ENCODE results near the gene TASOR2.

The TASOR2 gene

DNA sequence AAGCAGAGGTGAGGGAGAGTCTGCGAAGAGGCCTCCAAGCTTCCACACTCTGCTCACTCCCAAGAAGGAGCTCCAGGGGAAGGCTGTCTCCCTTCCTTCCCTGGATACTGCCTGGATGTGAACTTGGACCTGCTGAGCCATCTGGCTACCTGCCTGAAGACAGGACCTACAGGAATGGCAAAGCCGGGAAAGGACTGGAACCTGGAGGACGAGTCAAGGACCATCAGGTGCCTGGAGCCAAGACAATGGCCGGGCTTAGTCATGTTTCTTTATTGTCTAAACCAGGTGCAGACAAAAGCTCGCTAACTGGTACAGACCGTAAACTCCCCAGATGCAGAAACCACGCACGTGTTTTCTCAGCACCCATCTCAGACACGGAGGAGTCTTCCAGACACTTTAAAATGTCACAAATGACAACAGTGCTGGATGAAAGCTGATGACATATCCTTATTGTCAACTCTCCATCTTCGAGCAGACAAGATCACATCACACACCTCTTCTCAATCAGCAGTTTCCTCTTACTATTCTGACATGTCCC, 30.4 kb upstream of the TASOR2 start:
- no peak for DNase-seq (ENCODE audit: low read depth in 3 of 3, low spot score in 1 of 3)

DNA sequence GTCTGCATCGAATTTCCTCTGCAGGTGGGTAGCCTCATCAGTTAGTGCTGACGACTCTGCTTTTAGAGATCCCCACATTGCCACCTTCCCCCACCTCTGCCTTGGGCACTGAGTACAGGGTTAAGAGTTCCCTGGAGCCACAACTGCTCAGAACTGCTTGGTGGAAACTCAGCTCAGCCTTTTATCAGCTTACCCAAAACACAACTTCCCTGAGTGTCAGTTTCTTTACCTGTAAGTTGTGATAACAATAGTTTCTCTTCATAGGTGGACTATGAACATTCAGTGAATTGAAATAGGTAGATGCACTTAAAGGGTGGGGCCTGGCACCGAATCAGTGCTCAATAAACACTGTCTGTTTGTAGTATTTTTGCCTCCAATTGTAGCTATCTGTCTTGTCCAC, 29.5 kb upstream of the TASOR2 start:
- no peak for DNase-seq (ENCODE audit: low read depth in 3 of 3, low spot score in 1 of 3)

DNA sequence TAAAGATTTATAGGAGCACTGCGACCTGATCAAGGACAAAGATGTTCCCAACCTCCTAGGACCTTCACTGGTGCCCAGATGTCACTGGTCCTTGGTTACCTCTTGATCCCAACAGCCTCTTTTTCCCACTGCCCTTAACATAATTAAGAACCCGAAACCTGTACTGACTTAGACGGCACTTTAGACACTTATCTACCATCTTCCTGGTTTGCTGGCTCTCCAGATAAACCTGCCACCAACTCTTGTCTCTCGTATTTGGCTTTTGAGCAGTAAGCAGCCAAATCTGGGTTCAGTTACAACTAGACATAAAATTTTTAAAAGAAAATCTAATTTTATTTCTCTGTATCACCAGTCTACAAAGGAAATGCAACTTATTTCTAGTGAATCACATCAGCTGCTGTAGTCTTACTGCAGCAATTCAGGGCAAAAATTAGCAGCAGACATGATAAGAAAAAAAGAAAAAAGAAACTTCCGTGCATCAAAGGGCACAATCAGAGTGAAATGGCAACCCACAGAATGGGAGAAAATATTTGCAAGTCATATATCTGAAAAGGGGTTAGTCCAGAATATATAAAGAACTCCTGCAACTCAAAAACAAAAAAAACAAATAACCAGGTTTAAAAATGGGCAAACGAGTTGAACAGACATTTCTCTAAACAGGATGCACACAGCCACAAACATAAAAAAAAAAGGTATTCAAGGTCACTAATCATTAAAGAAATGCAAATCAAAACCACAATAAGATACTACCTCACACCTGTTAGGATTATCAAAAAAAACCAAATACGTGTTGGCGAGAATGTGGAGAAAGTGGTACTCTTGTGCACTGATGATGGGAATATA, 27.7 kb upstream of the TASOR2 start:
- DNase-seq (ENCODE audit: low read depth in 3 of 3, low spot score in 1 of 3): no peak

DNA sequence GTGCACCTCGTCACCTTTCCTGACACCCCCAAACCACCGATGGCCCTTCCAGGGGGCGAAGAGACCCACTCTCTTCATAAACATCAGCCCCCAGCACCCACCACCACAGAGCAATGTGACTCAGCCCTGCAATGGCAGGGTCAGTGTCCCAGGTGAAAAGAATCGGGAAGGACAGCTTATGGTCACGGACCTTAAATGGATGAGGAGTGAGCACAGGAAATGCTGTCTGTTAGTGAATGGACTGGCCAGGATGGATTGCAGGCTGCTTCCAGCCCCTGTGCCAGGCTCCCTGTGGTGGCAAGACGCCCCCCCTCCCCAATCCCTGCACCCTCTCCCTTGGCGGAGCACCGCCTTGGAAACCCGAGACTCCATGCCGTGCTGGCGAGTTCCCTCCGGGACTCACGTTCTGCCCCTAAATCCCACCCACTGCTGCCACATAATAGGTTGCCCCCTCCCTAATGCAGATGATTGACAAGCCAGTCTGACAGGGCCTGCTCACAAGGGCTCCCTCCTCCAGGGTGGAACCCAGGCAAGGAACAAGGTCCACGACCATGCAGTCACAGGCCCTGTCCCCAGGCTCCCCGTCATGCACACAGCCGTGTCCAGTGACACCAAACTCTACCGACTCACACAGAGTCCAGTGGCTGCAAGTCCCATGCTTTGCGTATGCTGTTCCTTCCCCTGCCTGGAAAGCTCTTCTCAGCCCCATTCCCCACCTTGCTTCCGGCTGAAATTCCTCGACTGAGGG, 25.6 kb upstream of the TASOR2 start:
- DNase-seq (ENCODE audit: low read depth in 3 of 3, low spot score in 1 of 3): no peak

DNA sequence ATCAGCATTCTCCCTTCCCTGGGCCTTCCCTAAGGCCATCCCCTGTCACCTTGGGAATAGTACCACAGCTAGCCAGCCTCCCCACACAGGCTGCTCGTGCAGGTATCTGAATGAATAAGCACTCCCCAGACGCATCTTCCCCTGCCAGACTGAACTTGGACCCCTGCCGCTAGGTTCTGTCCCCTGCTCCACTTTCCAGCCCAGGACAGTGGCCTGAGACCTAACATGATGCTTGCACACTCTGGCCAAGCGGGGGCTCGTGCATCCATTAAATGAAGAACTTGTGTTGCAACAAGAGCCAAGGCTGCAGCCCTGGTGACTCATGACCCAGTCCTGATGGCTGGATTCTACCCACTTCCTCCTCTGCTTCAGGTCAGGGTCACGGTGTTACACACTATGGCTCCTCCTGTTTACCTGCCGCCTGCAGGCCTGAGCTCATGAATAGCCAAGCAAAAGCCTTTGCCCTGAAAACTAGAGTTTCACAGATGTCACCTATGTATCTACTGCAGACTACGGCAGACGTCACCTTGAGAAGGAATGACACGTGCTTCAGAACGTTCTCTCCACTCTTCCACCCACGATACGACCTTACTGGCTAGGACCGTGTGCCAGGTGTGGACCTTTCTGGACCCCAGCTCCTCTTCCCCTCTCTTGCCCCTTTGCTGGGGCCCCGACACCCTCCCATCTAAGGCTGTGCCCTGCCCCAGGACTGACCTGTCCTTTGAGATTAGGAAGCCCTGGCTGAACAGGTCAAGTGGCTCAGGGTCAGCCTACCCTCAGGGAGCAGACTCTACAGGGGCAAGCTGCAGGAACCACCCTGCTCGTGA, 24.7 kb upstream of the TASOR2 start:
- DNase-seq (ENCODE audit: low read depth in 3 of 3, low spot score in 1 of 3): no peak

DNA sequence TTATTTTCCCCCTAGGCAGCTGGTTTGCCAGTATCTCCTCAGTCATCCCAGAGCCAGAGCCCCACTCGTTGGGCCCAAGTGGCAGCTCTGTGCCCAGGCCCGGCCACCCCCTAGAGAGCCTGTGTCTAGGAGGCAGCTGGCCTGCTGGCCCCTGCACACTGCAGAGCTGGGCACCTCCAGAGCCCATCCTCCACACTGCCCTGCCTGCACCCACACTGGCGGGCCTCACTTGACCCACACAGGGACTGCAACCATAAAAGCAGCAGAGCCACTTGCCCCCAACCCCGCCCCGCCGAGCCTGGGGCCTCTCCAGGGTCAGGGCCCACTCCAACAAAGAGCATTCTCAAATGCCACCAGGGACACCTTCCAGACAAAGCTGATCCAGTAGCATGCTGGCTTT, 23.6 kb upstream of the TASOR2 start:
- no peak for DNase-seq (ENCODE audit: low read depth in 3 of 3, low spot score in 1 of 3)

DNA sequence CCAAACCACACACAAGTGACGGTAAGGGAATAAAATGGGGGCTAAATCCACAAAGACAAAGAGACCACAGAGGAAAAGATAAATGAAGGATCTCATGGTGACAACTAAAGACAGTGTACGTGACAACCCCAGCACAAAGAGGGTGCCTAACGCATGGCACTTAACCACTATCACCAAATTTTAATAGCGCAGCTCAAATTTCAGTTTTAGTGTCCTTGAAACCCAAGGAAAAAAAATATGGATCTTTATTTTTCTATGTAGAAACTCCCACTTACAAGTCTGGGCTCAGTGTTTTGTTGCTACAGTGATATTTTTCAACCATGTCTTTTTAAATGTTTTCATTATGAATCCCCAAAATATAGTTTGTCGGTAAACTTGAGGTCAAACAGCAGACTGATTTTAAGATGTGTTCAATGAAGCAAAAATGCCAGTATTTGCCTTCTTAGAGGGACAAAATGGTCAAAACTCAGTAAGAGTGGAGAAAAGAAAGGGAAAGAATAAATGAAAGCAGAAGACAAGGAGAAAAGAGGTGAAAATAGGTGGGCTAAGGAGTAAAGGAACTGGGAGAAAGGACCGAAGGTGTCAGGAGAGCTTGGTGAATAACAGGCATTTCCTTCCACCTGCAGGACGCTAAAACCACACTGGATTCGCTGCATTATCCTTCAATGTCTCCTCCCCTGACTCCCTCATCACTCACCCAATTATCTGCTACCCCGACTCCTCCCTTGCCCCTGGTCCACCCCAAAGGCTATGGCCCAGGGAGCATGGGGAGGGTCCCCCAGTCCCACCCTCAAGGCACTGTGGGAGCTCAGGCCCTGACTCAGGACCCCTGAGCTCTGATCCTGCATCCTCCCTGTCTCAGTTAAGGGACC, 21.7 kb upstream of the TASOR2 start:
- no peak for DNase-seq (ENCODE audit: low read depth in 3 of 3, low spot score in 1 of 3)

DNA sequence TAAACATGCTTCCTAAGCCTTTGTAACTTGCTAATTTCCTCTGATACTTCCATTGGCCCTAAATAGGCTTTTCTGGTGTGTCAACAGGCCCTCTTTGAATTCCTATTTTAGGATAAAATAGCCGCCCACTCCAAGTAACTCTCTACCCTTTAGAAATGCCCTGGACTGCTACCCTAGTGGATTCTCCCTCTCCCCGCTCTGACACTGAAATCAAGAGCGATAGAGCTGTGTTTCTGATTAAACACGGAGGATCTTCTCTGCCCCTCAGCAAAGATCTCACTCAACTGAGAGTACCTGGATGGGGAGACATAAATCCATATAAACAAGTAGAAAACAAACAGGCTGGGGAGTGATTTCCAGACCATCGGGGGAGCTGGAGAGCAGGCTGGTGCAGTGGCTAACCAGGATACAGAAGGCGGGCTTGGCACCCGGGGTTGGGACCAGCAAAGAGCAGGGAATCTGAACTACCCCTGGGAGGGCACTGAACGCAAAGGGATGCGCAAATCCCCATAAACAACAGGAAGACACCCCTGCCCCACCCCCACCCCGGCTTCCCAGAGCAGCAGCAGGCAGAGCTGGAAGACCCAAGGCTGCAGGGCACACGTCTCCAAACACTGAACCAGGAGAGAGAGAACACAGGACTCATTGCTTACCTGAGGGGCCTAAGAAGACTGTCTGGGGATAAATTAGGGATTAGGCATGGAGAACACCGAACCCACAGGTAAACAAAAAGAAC, 20.8 kb upstream of the TASOR2 start:
- DNase-seq (ENCODE audit: low read depth in 3 of 3, low spot score in 1 of 3): no peak

DNA sequence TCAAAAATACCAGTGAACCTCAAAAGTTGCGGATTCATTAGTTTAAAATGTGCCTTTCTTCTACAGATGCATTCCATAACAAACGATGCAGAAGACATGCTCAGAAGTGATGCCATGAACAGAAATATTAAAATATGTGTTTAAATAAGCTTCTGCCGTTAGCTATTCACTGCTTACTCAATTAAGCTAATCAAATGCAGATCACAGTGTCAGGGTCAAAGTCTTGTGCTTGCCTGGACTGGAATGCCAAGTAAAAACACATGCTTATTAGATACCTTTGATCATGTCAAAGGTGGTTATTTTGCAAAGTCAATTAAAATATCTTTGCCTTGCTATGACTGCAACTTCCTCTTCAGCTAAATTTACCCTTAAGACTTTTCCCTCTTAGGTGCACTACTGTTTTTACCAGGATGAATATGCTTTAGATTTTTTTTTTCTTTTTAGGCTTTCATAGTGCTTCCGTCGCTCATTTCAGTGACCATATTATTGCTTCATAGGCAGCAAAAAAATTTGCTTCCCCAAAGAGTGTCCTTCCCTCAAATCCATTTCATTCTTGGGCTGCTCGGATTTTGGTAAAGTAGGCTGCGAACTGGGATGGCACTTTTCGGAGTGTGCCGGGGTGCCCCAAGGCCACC, 19.1 kb upstream of the TASOR2 start:
- DNase-seq (ENCODE audit: low read depth in 3 of 3, low spot score in 1 of 3): no peak

DNA sequence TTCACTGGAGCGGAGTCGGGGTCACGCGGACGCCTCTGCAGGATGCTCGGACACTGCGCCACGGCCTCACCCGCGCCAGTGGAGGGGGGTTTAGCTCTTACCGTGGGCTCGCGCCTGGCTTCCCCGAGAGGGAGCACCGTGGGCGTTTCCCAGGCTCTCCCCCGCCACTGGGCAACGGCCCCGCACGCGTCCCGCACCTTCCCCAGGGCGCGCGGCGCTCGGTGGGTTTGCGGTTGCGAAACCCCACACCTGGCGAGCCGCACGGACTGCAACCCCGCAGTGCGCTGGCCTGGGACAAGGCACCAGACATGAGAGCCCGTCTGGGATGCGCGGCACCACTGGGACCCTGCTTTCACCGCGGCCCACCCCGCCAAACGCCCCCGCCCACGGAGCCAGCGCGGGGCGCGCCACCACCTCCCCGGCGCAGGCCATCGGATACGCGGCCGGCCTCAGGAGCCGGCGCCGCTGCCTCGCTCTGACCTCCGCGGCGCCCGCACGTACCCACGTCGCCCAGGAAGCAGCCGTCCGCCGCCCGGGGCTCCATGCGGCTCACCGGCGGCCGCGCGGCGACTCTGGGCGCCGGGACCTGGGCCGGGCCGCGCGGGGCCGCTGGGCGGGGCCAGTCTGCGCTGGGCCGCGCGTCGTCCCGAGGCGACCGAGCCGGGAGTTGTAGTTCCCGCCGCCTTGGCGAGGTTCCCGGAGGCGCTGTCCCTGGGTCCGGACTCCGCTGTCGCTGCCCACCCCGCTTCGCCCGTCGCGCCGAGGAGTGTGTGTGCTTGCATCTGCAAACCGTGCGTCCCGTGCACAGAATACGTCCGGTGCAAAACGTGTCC, 18.4 kb upstream of the TASOR2 start, which contains the start of gene ASB13:
ASB13 (minus strand) TSS at position 588 of the 833 bp plus-strand sequence; CDS start at position 544, 44 bp downstream.
- peak in 1 of 3 donors; percentile 36 for DNase-seq (ENCODE audit: low read depth in 3 of 3, low spot score in 1 of 3)

DNA sequence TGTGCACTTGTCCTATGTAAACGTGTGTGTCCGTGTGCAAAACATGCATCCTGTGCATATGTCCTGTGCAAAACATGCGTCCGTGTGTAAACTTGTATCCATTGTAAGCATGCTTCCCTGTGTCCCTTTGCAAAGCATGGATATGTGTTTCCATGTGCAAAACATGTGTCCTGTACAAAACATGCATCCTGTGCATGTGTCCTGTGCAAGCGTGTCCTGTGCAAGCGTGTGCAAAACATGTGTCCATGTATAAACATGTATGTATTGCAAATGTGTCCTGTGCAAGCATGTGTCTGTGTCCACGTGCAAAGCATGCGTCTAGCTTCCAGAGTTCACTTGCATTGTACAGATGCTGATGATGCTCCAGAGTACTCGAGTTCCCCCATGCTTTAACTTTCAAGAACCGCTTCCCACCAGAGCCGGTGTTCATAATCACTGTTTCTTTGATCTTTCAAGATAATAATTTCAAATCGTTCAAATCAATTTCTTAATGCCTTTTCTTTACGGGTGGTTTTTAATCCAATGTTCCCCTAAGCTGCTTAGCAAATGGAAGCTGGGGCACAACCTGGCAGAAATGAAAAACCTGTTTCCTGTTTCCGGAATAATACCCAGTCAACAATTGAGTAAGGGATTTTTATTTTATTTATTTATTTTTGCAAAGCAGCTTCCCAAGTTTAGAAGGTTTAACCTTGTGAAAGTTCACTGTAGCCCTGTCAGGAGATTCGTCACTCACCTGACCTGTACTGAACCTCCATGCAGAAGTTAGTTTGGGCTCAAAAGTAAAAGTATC, 17.6 kb upstream of the TASOR2 start:
- DNase-seq (ENCODE audit: low read depth in 3 of 3, low spot score in 1 of 3): no peak

DNA sequence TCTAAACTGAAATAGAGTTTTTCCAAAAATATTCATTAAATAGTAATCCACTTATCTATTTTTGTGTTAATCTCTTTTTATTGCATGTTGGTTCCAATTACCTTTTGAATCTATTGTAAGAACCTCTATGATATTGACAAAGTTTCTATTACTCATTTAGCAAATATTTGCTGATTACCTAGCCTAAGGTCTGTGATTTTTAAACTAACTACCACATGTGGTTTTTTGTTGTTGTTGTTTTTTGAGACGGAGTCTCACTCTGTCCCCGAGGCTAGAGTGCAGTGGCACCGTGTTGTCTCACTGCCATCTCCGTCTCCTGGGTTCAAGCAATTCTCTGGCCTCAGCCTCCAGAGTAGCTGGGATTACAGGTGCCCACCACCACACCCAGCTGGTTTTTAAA, 16.2 kb upstream of the TASOR2 start:
- no peak for DNase-seq (ENCODE audit: low read depth in 3 of 3, low spot score in 1 of 3)

DNA sequence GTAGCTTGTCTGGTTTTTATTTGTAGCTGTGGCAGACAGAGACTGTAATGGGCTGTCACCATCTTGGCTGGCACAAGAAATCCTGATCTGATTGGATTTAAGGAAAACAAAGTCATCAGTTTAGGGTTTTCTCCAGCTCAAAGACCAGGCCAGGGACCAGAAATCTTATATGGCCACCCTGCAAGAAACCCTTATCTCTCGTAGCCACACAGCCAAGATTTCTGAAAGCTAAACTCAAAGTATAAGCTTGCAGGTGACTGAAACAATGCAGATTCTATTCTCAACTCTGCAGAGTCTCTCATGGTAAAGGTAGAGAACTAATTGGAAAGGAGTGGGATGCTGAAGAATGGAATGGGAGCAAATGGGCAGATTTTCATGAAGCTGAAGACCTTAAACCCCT, 15.0 kb upstream of the TASOR2 start:
- DNase-seq (ENCODE audit: low read depth in 3 of 3, low spot score in 1 of 3): no peak

DNA sequence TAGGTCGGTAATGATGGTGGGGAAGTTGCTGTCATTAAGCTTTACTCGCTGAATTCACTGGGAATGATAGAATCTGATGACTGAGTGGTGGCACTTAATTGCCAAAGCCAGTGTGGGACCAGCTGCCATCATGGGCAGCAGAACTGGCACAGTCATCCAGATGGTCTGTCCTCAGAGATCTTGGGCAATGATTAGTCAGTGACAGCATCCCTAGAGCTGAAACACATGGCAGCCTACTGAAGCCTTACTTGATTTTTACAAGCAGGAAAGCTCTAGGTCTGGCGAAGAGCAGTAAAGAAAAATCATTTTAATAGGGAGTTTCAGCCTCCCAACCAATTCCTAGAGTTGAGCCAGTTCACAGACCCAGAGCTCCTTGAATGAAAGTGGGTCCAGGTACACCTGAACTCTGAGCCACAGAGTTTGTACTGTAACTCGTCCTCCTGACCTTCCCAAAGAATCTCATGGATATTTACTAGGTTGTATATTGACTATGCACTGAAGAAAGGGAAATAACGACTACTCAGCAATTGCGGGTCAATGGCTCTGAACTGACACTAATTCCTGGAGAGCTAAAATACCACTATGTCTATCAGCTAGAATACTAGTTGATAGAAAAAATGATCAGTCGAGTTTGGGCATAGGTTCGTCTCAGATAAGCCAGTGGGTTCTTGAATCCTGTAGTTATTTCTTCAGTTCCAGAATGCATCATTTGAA, 13.8 kb upstream of the TASOR2 start:
- DNase-seq (ENCODE audit: low read depth in 3 of 3, low spot score in 1 of 3): no peak

DNA sequence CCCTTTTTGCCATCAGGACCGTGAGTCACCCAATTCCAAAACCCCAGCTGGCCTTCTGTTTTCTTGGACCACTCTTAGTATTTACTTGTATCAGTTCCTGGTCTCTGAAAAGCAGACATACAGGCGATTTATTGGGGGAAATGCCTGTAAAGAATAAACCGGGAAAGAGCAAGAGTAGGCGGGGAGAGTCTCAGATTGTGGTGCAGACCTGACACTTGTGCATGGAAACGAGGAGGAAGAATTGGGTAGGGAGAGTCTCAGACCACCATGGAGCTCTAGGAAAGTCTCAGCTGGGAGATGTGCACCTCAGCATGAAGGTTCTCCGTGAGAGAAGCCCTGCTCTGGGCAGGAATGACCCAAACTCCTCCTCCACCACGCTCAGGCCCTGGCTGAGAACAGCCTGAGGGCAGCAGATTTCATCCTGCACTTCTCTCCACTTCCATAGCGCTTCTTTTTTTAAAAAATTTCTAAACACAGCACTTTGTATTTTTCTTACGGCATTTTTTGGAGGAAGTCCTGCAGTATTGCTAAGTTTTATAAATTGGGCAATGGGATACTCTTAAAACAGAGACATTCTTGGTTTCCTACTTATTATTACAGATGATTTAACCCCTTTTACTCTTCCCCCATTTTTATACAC, 6.1 kb upstream of the TASOR2 start:
- DNase-seq (ENCODE audit: low read depth in 3 of 3, low spot score in 1 of 3): no peak

DNA sequence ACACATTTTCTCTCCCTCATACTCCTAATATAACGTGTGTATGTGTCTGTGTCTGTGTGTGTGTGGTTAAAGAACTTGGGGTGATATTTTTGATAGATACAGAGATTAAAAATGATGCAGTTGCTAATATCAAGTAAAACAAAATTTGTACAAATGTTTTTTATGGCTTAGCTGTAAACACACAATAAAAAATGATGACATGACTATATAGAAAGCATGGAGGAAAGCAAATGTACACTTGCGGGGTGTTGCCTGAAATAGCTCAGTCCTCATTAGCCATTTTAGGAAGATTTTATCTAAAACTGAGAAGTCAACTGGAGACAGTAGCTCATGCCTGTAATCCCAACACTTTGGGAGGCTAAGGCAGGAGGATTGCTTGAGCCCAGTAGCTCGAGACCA, 5.6 kb upstream of the TASOR2 start:
- DNase-seq (ENCODE audit: low read depth in 3 of 3, low spot score in 1 of 3): no peak

Measured in stimulated activated CD4-positive, alpha-beta T cell treated with anti-CD3 and anti-CD28 coated beads, TNF-alpha, amount 100 ng/mL, for 1 hour (primary cell).